GM18951 (cell line): Measurements from ENCODE around the gene CLDN18.

Source experiments
- POLR2A ChIP-seq: IDR thresholded peaks from 4 replicates; pipeline ENCODE4 v1.6.1; 2011; ENCODE audit warnings: mild to moderate bottlenecking; ENCODE audit not compliant: insufficient read length, insufficient read depth; ENCODE audit errors: extremely low read depth
- in situ Hi-C: fragments of 300-500 bp; cut with MboI; formaldehyde crosslinking; loops from one replicate; pipeline ENCODE4 v1.12.0; 2022; ENCODE audit warnings: low sequenced_read_pairs, mixed read lengths, inconsistent platforms; ENCODE audit not compliant: unreplicated experiment

The CLDN18 gene

DNA sequence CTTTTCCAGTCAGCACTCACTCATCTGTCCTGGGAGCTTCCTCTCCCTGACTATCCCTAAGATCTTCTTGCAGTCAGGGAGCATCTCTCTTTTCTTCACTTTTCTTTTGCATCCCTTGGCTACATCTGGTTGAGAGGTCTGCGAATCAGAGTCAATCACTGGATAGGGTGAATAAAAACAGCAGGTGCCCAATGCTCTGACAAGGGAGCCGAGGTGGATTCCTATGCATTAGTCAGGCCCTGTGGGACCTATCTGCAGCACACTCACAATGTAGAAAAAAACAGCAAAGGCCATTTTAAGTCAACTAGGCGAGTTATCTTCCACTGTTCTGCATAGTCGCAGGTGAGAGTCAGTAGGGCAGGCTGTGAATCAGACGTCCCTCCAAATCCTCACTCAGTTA, 69.9 kb downstream of the CLDN18 start:
- TF ChIP-seq POLR2A = no peak
- in situ Hi-C loops = no loop called here

- no peak for TF ChIP-seq POLR2A
- in situ Hi-C loops = no loop called here
Observed at GRCh38 chr3:138081371-138082084, 71.6 kb downstream of the CLDN18 start.

DNA sequence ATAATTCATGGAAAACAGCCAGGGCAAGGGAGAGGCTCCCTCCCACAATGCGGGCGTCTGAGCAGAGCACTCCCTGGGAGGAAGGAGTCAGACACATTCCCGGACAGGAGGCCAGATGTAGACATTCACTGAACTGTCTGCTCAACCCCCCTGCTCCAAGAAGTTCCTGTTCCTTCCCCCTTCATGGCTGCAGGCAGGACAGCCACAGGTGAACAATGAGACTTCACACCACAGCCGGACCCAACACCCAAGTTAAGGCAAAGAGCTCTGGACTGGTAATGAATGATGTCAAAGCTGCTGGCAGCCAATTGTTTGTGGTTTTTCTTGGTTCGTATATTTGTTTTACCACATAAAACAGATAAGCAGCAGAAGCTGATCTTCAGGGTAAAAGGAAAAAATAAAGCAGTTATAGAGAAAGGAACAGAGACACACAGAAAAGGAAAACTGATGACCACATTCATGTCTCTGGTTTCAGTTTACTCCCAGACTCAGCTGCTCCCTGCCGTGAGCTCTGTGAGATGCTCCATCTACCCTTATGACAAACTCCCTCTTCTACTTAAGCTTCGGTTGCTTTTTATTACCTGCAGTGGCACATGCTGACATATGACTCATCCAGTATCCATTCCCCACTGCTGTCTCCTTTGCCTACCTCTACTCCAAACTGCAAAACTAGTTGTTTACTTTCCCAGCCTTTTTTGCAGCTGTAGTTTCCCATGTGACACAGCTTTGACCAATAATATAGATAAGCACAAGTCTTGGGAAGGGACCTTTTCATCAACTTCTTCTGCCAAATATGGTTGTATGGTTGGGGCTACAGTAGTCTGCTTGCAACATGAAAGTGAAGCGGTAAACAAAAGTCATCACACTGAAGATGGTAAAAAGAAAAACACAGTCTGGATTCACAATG, 72.4 kb downstream of the CLDN18 start:
- in situ Hi-C loops = no loop called here

DNA sequence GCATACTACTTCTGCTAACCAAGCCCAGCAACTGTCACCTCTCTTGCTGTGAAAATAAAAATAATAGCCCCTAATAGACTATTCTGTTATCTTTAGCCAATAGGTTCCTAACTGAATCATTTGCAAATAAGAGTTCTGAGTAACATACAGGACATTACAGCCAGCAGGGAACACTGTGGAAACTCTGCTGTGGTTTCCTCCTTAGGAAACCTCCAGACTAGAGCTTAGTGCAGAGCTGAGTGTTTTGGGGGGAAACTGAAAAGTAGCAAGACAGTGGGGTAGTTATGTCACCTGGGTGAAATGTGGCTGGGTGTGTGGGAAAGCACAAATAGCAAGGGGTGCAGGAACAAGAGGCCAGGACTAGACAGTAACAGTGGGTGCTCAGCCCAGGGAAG, 73.0 kb downstream of the CLDN18 start:
- no peak for TF ChIP-seq POLR2A
- in situ Hi-C loops = no loop called here

More for the DNA sequence above, 72.4 kb downstream of the CLDN18 start:
- no peak for TF ChIP-seq POLR2A
